Stimulated activated CD8-positive, alpha-beta memory T cell treated with anti-CD3 and anti-CD28 coated beads, Interleukin-4, amount 100 ng/mL, for 4 hours (primary cell): Measurements from ENCODE around the gene REV3L.
A peak's percentile ranks its signal among the peaks of the same experiment; 100 is the strongest.
"Not testable (repeated sequence)": the region's sequence is repeated elsewhere in the genome, so short reads cannot be mapped to it uniquely, and the experiment has no call there.

Source experiments
- DNase-seq, 2 donors: peaks; one replicate each; pipeline ENCODE4 v3.0.0-alpha.2; 2020; ENCODE audit warnings: low read depth in 2 of 2, low spot score in 1 of 2

Gene REV3L, protein sequence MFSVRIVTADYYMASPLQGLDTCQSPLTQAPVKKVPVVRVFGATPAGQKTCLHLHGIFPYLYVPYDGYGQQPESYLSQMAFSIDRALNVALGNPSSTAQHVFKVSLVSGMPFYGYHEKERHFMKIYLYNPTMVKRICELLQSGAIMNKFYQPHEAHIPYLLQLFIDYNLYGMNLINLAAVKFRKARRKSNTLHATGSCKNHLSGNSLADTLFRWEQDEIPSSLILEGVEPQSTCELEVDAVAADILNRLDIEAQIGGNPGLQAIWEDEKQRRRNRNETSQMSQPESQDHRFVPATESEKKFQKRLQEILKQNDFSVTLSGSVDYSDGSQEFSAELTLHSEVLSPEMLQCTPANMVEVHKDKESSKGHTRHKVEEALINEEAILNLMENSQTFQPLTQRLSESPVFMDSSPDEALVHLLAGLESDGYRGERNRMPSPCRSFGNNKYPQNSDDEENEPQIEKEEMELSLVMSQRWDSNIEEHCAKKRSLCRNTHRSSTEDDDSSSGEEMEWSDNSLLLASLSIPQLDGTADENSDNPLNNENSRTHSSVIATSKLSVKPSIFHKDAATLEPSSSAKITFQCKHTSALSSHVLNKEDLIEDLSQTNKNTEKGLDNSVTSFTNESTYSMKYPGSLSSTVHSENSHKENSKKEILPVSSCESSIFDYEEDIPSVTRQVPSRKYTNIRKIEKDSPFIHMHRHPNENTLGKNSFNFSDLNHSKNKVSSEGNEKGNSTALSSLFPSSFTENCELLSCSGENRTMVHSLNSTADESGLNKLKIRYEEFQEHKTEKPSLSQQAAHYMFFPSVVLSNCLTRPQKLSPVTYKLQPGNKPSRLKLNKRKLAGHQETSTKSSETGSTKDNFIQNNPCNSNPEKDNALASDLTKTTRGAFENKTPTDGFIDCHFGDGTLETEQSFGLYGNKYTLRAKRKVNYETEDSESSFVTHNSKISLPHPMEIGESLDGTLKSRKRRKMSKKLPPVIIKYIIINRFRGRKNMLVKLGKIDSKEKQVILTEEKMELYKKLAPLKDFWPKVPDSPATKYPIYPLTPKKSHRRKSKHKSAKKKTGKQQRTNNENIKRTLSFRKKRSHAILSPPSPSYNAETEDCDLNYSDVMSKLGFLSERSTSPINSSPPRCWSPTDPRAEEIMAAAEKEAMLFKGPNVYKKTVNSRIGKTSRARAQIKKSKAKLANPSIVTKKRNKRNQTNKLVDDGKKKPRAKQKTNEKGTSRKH (N-terminal part only)

GRCh38 chr6:111482959-111483735, at the start of gene REV3L:
REV3L (minus strand) TSS chr6:111483218; CDS start chr6:111482888, 330 bp downstream.
- DNase-seq: peak; percentile 84 to 86

DNA sequence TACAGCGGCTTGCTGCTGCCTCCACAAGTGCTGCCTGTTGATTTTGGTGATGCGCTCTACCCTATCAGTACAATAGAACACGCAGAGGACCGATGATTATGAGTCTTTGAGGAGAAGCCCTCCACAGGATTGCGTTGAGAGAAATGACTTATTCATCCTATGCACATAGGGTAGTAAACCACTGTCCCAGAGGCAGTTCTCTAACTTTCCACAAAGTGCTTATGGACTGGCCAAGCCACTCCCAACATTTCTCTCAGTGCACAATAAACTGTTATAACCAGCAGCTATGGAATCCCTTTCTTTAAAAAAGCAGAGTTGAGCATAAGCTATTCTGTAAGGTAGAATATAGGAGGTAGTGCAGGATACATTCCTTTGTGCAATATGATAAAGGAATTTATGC, 48.2 kb upstream of the REV3L start:
- DNase-seq: no peak

DNA sequence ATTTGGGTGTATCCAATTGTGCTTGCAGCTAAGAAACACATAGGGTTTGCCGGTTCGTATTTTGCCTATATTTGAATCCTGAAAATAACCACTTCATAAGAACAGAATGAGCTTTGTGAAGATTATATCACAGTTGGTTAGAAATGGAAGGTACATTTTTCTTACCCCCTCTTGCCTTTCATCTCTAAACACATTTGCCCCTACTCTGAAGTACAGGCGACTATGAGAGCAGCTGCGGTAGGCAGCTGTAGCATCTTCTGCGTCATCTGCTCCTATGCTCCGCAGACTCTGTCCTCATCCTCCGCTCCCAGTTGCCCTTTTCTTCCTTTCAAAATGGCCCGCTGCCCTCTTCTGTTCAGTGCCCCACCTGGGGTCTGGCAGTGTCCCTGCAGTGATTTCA, 47.6 kb upstream of the REV3L start:
- DNase-seq: no peak

DNA sequence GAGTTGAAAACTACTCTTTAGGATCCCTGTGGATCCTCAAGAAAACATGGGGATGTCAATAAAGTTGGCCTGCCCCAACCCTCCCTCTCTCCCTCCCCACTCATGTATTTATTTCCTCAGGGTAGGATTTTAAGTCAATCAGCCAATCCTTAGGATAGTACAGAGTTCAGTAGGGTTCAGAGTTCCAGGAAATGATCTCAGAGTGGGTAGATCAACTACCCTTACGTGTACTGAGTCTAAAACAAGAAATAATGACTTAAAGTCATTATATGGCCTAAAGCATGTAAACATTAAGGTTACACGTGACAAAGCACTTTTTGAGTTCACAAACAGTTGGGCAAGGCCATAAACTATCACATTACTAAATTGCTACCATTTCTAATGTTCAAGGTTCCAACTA, 47.2 kb upstream of the REV3L start:
- DNase-seq: no peak

DNA sequence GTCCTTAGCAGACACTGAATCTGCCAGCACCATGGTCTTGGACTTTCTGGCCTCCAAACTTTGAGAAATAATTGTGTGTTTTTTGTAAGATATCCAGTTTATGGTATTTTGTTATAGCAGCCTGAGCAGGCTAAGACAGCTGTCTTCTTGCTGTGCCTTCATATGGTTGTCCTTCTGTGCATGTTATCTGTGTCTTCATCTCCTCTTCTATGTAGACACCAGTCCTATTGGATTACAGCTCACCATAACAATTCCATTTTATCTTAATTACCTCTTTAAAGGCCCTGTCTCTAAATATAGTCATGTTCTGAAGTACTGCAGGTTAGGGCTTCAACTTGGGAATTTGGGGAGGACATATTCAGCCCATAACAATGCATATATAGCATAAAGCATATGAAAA, 44.3 kb upstream of the REV3L start:
- DNase-seq: no peak

DNA sequence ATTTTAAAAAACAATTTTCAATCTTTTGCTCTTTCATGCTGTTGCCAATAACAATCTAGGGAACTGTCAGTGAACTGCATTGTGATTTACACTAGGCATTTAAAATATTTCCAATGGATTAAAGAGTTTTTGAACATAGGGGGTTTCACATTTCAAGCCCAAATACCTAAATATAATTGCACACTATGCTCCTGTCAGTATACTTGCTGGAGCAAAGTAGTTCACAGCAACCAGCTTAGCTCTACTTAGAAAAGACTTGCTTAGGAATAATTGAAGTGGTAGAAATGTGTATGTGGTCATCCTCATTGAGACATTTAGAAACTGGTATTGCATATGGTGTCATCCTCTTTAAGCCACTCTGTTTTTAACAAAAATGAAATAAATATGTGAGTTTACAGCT, 41.7 kb upstream of the REV3L start:
- DNase-seq: no peak

GRCh38 chr6:111524252-111524651, 41.2 kb upstream of the REV3L start:
- no peak for DNase-seq

- DNase-seq: no peak
Observed at GRCh38 chr6:111523484-111524167, 40.6 kb upstream of the REV3L start.

DNA sequence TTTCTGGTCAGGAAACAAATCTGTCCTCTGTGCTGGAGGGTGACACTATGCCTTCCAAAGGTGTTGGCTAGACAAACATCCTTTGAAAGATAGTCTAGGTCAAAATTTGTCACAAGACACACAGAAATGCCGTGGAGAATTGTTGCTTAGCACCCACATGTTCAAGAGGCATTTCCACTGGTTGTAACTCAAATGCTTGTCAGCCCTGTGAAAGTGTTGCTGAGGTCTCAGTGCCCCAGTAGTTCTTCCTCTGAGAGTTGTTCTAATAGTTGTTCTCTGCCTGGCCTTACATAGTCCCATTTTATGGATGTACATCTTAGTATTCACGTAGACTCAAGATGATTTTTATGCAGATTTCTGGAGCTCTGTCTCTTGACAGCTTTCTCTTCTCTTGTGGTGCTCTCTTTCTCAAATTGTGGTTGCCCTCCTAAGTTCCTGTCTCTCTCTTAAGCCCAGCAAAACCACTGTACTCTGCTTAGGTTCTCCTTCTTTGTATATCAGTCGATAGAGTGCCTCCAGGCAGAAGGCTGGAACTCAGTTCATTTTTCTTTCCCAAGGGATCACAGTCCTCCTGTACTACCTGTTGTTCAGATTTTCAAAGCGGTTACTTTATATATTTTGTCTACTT, 39.5 kb upstream of the REV3L start:
- DNase-seq: no peak

- DNase-seq: no peak
Observed at GRCh38 chr6:111521497-111522270, 38.7 kb upstream of the REV3L start.

GRCh38 chr6:111520524-111520923, 37.5 kb upstream of the REV3L start:
- DNase-seq: no peak

DNA sequence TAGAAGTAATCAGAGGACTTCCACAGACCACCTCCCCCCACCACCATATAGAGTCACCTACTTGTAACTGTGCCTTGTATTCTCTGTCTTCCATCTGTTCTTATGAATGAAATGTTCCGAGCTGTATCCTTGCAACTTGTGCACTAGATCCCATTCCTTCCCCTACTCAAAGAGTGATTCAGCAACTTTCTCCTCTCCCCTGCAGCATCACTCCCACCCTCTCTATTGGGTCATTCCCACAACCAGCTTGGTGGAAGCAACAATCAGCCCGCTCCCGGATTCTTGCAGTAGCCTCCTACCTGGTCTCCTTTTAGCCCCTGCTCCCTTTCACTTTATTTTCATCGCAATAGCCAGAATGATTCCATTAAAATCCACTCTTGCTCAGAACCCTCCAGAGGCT, 34.9 kb upstream of the REV3L start:
- DNase-seq: no peak

DNA sequence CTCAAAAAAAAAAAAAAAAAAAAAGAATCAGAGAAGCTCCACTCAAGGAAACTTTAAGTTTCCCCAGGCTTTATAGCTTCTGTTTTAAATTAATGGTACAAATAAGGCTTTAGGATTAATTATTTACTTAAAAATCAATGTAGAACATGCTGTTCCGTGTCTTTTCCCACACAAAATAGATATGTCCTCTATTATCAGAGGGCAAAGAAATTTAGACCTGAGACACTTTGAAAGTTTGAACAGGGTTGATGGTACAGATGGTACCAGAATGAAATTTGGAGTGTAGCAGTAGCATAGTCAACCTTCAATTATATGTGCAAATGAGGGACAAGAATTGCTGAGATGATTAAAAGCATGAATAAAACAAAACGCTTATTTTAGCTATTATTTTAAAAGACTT, 32.2 kb upstream of the REV3L start:
- no peak for DNase-seq

DNA sequence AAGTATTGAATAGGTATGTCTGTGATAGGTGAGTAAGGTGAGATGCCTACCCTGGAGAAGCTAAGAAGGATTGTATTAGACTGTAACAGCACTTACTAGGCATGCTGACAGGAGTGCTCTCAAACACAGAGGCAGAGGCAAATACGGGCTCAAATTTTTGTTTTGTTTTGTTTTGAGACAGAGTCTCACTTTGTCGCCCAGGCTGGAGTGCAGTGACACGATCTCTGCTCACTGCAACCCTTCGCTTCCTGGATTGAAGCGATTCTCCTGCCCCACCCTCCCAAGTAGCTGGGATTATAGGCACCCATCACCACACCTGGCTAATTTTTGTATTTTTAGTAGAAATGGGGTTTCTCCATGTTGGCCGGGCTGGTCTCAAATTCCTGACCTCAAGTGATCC, 31.5 kb upstream of the REV3L start:
- not testable (repeated sequence) for DNase-seq

DNA sequence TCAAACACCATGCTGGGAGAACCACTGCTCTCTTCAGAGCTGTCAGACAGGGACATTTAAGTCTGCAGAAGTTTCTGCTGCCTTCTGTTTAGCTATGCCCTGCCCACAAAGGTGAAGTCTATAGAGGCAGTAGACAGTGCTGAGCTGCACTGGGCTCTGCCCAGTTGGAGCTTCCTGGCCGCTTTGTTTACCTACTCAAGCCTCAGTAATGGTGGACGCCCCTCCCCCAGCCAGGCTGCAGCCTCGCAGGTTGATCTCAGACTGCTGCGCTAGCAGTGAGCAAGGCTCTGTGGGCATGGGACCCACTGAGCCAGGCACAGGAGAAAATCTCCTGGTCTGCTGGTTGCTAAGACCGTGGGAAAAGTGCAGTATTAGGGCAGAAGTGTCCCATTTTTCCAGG, 24.2 kb upstream of the REV3L start:
- not testable (repeated sequence) for DNase-seq

- not testable (repeated sequence) for DNase-seq
Observed at GRCh38 chr6:111505498-111505897, 22.5 kb upstream of the REV3L start.

- no peak for DNase-seq
Observed at GRCh38 chr6:111503660-111504059, 20.6 kb upstream of the REV3L start.

GRCh38 chr6:111503194-111503593, 20.2 kb upstream of the REV3L start:
- DNase-seq: no peak

- no peak for DNase-seq
Observed at GRCh38 chr6:111502154-111502553, 19.1 kb upstream of the REV3L start.
